Measurements from ENCODE around the gene SYTL3.

The SYTL3 gene

DNA sequence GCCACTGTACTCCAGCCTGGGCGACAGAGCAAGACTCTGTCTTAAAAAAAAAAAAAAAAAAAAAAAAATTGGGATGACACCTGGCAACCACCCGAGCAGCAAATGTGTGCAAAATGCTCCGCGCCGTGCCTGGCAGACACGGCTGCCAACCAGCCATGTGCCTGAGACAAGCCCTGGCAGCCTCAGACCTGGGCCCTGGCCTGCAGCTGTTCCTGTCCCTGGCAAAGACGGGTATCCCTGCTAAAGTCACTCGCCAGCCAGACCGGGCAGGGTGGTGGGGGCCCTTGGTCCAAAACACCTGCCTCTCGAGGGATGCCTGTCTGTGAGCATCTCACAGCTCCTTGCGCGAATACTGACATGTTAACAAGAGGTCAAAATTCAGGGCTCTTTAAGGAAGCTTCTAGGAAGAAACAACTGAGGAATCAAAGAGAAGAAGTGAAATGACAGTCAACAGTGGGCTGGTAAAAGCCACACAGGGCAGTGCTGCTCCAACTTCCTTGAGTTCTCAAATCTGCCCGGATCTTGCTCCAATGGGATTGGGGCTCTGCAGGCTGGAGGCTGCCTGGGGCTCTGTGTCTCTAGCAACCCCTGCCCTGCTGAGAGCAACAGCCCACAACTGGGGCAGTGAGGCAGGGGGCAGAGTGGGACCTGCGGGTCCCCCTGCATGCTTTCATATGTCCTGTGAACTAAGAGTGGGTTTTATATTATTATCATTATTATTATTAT lies 53.4 kb downstream of the SYTL3 start:
- no peak for DNase-seq

DNA sequence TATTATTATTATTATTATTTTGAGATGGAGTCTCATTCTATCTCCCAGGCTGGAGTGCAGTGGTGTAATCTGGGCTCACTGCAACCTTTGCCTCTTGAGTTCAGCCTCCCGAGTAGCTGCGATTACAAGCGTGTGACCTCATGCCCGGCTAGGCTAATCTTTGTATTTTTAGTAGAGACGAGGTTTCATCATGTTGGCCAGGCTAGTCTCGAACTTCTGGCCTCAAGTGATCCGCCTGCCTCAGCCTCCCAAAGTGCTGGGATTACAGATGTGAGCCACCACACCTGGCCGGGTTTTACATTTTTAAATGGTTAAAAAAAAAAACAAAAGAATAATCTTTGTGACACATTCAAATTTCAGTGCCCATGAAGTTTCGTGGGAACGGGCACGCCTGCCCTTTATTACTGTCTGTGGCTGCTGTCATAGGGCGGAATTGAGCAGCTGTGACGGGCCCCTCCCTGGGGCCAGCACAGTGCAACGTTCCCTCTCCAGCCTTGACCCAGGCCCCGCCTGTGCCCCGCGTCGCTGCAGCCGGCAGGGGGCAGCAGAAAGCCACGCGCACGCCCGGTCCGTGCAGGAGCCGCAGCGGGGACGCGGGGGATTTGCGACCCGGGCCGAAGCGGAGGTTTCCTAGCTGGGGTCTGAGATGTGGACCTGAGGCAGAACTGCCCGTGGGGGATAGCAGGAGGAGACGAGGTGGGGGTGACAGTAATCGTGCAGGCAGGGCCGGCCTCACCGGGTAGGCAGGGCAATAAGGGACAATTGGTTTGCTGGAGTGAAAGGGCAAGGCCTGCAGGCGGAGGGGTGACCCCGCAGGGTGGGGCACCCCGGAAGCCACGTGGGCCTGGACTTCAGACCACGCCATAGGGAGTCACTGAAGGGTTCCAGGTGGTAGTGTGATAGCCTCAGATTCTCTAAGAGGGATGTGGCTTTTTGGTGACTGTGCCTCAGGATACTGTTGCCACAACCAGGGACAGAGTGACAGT lies 54.3 kb downstream of the SYTL3 start:
- peak; percentile 20 for DNase-seq

DNA sequence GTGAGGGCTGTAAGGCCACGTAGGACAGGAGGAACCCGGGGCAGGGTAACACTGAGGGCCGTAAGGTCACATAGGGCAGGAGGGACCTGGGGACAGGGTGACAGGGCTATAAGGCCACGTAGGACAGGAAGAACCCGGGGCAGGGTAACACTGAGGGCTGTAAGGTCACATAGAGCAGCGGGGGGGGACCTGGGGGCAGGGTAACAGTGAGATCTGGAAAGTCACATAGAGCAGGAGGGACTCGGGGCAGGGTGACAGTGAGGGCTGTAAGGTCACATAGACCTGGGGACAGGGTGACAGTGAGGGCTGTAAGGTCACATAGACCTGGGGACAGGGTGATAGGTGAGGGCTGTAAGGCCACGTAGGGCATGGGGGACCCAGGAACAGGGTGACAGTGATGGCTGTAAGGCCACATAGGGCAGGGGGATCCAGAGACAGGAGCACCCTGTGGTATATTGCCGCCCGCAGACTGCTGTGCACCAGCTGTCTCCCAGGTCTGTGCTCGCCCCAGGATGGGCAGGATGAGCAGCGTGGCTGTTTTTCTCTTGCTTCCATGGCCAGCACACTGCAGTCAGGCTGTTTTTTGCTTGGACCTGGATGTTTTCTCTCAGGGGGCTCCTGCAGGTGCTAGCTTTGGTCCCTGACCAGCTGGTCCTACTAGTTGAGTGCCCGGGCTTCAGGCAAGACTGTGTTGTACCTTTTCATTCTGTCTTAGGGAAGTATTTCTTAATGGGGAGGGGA lies 55.7 kb downstream of the SYTL3 start:
- DNase-seq: no peak

GRCh38 chr6:158706369-158706982 lies 56.6 kb downstream of the SYTL3 start:
- DNase-seq: peak; percentile 26

DNA sequence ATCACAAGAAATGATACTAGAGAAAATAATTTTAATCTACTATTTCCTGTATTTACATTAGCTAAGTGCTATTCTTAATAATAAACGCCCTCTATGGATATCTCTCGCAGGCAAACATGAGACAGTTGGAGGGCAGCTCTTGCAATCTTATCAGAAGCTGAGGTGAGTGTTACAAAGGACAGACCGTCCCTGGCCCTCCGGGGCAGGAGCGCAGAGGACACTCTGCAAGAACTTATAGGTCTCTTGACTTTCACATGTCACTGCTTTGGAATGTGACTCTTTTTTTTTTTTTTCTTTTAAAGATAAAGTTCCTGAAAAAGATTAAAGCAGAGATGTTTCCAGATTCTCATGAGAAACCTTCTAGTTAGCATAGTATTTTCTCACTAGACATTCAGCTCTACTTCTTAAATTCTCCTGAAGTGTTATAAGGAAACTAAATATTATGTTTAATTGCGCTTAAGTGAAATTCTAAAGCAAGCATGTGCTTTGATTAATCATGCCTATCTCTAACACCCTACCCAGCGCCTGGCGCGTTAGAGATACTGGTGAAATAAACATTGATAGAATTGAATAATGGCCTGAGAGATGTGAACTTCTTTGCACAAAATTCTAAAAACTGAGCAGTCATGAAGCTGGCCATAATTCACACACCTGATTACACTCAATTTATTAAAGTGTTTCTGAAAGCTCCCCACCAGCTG lies 57.4 kb downstream of the SYTL3 start:
- peak; percentile 8 for DNase-seq

DNA sequence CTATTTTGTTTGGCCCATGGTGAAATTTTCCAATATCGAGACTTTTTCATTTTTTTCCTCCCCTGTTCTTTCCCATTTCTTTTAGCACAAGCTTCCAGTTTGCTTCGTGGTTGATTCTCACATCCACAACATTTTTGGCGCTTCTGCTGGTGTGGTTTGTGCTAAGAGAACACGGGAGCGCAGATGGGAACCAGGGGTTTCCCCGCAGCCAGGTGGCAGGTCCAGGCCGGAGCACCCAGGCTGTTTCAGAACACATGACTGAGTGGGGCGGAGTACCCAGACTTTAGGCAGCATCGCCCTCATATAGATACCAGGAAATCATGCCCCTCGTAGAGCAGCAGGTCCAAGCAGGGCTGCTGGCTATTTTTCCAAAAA lies 58.0 kb downstream of the SYTL3 start:
- peak; percentile 13 for DNase-seq

DNA sequence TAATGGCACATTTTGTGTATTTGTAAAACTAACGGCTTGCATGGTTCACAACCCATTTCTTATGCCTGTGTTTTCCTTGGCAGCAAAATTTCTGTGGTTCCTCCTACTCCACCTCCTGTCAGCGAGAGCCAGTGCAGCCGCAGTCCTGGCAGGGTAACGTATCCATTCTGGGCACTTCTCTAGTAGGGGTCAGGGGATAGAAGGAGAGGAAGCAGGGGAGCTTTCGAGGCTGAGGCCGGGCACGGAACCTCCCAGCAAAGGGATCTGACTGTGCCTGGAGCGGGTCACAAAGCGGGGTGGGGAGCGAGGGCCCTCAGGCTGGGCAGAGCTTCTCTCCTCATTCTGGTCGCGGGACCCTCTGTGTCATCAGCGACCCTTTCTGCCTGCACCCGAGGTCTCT lies 58.4 kb downstream of the SYTL3 start:
- no peak for DNase-seq

- no peak for DNase-seq
These were observed 60.0 kb downstream of the SYTL3 start for GRCh38 chr6:158709809-158710208.

DNA sequence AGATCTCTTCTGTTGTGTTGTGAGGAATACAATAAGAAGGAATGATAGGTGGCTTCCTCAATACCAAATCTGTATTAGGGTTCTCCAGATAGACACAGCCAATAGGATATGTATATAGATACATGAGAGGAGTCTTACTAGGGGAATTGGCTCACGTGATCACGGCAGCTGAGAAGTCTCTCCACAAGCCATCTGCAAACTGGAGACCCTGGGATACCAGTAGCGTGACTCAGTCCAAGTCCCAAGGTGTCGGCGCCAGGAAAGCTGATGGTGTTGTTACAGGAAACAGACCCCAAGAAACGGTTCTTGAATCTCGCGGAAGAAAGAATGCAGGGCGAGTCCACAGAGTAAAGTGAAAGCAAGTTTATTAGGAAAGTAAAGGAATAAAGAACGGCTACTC lies 61.4 kb downstream of the SYTL3 start:
- no peak for DNase-seq

GRCh38 chr6:158713469-158713868 lies 63.6 kb downstream of the SYTL3 start:
- no peak for DNase-seq

GRCh38 chr6:158714706-158715105 lies 64.9 kb downstream of the SYTL3 start:
- DNase-seq: no peak

- no peak for DNase-seq
These were observed 65.8 kb downstream of the SYTL3 start for GRCh38 chr6:158715330-158716311.

DNA sequence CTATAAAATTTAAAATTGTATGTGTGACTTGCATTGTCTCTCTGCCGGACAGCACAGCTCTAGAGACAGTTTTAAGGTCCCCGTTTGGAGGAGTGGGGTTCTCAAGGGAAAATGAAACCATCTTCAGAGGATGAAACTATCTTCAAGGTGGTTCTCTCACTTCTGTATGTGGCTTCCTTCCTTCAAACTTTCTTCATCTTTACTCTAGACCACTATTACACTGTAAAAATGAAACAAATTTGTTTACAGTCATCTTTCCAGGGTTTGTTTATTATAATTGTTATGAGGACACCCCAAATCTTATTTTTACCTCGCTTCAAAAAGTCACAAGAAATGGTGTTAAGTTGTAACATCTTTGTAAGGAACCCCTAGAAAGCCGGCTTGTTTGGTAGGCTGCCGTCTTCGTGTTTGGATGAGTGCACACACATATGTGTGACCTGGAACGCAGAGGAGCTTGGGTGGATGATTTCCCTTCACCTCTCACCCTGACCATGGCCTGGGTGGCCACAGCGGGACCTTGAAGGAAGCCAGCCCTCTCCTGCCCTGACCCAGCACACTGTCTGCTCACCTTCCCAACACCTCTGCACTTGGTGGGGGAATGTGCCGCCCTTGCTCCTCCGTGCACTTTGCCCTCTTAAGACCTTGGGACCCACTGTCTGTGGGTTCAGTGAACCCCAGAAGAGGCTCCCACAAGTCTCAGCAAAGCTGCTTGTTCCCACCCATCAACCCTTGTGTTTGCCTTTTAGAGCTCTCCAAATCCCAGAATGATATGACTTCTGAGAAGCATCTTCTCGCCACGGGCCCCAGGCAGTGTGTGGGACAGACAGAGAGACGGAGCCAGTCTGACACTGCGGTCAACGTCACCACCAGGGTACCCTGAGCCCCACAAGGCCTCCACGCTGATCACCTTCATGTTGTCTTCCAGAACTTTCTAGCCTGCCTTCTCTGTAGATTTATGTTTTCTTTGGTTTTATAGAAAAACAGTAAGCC lies 67.8 kb downstream of the SYTL3 start:
- DNase-seq: no peak

DNA sequence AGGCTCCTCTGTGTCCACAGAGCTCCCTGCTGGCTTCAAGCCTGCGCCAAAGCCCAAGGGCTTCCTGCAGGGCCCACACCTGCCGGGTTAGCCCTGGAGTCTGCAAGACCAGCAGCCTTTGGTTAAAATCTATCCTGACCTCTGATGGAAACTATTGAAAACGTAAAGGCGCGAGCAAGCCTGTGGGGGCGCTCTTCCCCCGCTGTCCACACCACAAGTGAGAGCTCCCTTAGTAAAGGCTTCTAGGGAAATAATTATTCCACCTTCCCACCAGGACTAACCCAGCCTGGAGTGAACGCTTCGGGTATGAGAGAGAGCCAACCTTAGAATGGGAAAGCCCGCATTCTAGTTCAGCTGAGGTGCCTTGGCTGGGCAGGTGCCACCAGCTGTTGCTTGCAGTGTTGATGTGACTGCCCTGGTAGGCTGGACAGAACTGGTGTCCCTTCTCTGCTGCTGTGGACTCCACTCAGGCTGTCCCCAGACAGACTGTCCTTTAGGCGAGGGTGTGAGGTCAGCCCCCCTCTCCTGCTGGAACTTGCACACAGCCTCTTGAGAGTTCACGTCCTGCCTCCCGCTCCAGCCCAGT lies 68.7 kb downstream of the SYTL3 start:
- peak; percentile 4 for DNase-seq

- no peak for DNase-seq
These were observed 72.4 kb downstream of the SYTL3 start for GRCh38 chr6:158722176-158722729.

DNA sequence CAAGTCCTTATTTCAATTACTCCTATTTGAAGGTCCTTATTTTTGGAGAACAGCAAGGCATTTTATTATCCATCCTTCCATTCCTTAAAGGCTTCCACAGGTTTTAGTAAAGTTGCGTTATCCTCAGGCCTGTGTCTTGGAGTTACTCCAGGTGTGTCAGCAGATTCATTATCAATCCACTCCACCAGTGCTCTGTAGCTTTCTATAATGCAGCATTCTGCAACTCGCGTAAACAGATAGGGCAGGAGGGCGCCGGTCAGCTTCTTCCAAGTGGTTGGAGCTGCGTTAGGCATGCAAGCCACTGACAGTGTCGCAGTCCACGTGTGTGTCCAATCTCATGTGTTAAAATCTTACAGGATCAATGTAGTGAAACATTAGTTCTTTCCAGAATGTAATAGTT lies 75.8 kb downstream of the SYTL3 start:
- no peak for DNase-seq

DNA sequence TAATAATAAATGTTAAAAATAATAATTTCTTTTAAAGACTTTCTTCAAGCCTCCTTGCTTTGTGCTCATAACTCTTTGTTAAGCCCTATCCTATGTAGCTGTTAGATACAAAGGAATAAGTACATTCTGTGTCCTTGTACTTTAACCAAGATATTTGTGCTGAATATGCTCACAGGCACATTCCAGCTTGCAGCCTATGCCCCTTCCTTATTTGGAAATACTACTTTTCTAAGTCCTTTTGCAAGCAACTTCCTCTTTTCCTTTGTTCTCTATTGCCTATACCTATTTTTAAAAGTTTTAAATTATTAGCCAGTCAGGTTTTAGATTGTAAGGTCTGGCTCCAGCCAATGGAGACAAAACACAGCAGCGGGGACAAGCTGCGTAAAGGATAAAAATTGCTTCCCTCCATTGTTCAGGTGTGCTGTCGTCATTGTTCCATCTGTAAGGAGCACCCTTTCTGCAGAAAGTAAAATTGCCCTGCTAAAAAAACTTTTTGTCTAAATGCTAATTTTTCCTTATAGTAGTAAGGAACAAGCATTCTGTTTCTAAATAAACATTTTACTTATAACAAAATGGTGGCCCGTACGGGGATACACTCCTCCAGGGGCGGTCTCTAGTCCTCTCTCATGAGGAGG lies 80.2 kb downstream of the SYTL3 start:
- DNase-seq: no peak

- no peak for DNase-seq
These were observed 80.7 kb downstream of the SYTL3 start for GRCh38 chr6:158730541-158730907.

DNA sequence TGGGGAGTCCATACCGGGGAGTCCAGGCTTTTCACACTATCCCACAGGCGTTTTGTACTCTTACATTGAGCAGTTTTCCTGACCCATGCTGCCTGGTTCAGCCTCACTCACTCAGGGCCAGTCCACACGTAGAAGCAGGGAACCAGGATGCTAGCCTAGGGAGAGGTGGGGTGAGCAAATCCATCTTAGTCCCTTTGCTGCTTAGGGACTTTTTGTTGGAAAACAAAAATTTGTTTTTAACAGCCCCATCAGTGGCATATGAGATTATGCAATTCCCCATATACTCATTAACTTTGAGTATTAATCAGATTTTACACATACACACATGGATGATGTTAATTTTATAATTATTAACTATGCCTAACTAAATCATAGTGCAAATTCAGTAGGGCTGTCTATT lies 85.2 kb downstream of the SYTL3 start:
- DNase-seq: no peak

Measured in NCI-H524 treated with DMSO at 0.1 percent for 48 hours (cell line).